ENCODE measurements around the gene NAB2.

The NAB2 gene

DNA sequence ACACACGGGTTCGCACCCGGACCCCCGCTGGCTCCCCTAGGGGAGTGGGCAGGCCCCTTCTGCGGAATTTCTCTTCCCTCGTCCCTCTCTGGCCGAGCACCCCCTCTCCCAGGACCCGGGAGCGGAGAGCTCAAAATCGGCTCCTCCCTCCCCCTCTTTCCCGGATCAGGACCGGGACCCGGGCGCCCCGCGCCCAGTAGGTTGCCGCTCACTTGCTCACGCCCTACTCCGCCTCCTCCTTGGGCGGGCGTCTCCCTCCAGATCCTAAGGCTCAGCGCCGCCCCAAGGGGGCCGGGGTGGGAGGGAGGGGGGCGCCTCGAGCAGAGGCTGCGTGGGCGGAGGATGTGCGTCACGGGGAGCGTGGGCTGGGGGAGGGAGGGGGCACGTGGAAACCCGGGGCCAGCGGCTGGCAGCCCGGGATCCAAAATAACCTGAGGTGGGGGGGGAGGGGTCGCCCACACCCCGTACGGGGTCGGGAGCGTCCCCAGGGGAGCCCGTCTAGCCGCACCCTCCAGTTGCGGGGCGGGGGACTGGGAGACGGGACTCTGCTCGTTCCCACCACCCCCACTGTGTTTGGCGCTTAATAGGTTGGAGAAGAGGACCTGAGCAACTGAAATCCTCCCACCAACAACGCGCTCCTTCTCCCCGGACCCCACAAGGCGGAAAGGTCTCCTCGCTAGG is 1.8 kb upstream of the NAB2 start:
- ATAC-seq (peak; percentile 57), DNase-seq (peak; percentile 90)
- Mint-ChIP-seq H3K27ac (peak overlapping the region; percentile 98), H3K27me3 (no peaks in the 10 kb centered on the region), H3K4me3 (peak overlapping the region; percentile 98 to 99), H3K4me1 (peaks cover 54% of the 10 kb centered on the region), H3K9me3 (no peaks in the 10 kb centered on the region)

DNA sequence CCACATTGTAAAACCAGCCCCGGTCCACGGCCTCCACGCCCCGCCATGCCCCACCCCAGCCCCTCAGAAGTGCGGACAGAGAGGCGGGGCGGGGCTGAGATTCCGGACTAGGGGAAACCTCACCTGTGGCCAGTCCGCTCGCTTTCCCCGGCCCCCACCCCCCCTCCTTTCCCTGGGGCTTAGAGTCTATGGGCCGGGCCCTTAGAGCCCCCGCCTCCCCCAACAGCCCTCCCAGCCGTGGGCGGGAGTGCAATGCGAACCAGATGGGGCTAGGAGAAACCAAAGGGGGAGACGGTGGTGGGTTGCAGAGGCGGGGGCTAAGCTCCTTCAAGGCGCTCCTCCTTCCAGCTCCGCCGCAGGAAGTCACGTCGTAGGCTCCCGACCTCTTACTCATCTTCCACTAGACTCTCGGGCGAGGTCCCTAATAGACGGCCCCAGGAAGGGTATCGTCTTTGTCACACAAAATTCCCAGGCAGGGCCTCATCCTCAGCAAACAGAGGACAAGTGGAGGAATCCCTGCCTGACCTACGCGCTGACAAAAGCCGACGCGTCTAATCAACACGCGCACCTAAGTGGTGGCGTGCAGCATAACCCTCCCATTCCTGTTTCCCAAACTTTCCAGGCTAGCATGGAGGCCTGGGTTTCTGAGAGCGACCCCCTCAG is 1.1 kb upstream of the NAB2 start:
- peak; percentile 90 to 92 for DNase-seq
- no peaks in the 10 kb centered on the region for H3K9me3 Mint-ChIP-seq
- no peaks in the 10 kb centered on the region for H3K27me3 Mint-ChIP-seq
- peak overlapping the region; percentile 98 to 99 for H3K4me3 Mint-ChIP-seq
- peak overlapping the region; percentile 97 to 98 for H3K27ac Mint-ChIP-seq
- H3K4me1 Mint-ChIP-seq = peaks cover 60% of the 10 kb centered on the region
- peak; percentile 68 for ATAC-seq

DNA sequence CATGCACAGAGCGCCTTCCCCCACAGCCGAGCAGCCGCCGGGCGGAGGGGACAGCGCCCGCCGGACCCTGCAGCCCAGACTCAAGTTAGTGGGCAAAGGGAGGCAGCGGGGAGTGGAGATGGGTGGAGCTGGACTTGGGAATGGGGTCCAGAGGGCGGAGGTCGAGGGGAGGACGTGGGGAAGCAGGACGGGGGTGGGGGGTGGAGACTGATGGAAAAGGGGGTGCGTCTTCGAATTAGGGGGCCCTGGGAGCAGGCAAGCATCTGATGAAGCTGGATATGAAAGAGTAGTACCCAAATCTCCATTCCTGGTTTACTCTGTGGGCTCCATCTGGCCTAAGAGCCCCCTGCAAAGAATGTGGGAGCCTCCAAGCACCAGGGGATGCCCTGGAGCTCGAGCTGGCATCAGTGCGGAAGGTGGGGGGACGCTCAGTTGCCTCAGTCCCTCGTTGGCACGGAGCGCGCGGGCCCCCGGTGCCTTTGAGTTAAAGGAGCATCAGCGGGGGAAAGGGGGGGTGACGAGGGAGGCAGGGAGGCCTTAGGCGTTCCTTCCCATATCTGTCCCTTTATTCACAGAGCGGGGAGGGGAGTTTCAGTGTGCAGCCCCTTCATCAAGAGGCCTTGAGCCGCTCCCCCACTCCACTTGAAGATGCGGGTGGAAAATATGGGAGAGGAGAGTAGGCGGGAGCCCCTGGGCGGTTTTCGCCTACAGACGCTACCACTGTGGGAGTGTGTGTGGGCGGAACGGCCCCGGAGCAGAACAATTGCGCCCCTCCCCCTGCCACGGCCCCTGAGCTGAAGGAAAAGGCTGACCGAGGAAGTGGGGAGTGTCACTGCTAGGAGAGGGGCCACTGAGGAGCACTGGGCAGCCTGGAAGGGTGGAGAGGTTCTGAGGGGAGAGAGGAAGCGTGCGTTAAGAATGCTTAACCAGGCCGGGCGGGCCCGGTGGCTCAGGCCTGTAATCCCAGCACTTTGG is 644 bp downstream of the NAB2 start:
- DNase-seq (peak; percentile 47 to 56), ATAC-seq (no peak)
- peak overlapping the region; percentile 92 to 94 for H3K27ac Mint-ChIP-seq
- peak overlapping the region; percentile 95 to 99 for H3K4me3 Mint-ChIP-seq
- H3K9me3 Mint-ChIP-seq = no peaks in the 10 kb centered on the region
- H3K27me3 Mint-ChIP-seq = no peaks in the 10 kb centered on the region
- peaks cover 72% of the 10 kb centered on the region for H3K4me1 Mint-ChIP-seq

DNA sequence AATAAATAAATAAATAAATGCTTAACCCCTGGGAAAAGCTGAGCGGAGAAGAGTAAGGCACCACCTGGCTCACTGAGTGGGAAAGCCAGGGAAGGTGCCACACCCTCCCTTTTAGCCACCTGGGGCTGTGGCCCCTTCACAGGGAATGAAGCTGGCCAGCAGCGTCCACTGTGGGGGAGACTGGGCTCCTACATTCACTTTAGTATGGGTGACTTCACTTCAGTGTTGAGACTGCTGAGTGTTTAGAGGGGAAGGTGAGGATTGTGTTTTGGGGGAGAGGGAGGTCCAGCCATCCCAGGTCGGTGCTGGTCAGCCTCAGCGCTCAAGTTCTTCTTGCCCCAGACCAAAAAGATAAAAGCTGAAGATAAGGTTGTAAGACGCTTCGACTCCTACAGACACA is 1.6 kb downstream of the NAB2 start:
- Mint-ChIP-seq H3K27me3 (no peaks in the 10 kb centered on the region), H3K4me3 (peak overlapping the region; percentile 68 to 93), H3K27ac (no peak overlapping the region), H3K4me1 (peaks cover 72% of the 10 kb centered on the region), H3K9me3 (no peaks in the 10 kb centered on the region)
- ATAC-seq = no peak
- no peak for DNase-seq

DNA sequence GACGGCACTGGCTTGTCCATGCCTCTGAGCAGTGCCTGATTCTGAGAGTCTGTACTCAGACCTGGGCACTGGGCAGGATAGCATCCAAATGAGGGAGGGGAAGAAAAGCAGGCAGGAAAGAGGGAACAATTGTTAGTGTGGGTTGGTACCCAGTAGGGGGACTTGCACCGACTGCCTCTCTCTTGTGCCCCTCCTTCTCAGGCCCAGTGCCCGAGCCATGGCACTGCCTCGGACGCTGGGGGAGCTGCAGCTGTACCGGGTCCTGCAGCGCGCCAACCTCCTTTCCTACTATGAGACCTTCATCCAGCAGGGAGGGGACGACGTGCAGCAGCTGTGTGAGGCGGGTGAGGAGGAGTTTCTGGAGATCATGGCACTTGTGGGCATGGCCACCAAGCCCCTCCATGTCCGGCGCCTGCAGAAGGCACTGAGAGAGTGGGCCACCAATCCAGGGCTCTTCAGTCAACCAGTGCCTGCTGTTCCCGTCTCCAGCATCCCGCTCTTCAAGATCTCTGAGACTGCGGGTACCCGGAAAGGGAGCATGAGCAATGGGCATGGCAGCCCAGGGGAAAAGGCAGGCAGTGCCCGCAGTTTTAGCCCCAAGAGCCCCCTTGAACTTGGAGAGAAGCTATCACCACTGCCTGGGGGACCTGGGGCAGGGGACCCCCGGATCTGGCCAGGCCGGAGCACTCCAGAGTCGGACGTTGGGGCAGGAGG is 2.2 kb downstream of the NAB2 start:
- no peaks in the 10 kb centered on the region for H3K27me3 Mint-ChIP-seq
- no peaks in the 10 kb centered on the region for H3K9me3 Mint-ChIP-seq
- H3K27ac Mint-ChIP-seq = no peak overlapping the region
- H3K4me1 Mint-ChIP-seq = peaks cover 72% of the 10 kb centered on the region
- DNase-seq = no peak
- ATAC-seq = no peak
- peak overlapping the region; percentile 68 to 93 for H3K4me3 Mint-ChIP-seq

DNA sequence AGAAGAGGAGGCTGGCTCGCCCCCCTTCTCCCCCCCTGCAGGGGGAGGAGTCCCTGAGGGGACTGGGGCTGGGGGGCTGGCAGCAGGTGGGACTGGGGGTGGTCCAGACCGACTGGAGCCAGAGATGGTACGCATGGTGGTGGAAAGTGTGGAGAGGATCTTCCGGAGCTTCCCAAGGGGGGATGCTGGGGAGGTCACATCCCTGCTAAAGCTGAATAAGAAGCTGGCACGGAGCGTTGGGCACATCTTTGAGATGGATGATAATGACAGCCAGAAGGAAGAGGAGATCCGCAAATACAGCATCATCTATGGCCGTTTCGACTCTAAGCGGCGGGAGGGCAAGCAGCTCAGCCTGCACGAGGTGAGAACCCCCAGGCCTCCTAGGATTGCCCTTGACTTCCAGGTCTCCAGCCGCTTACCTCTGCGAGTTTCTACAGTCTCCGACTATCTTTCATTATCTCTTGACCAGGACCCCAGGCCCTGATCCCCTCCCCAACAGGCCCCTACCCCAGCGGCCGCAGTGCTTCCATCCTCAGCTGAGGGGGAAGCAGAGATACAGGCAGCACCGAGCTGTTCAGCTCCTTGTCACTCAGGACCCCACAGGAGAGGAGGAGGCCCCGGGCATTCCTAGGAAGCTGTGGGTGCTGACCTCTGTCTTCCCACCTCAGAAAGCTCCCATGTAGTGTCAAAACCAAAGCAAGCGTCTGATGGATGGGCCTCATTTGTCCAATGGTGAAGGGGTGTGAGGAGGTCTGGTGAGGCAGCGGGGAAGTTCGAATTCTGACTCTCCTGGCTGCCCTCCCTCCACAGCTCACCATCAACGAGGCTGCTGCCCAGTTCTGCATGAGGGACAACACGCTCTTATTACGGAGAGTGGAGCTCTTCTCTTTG is 3.0 kb downstream of the NAB2 start:
- DNase-seq = no peak
- no peaks in the 10 kb centered on the region for H3K9me3 Mint-ChIP-seq
- H3K4me1 Mint-ChIP-seq = peaks cover 73% of the 10 kb centered on the region
- peak overlapping the region; percentile 89 to 93 for H3K4me3 Mint-ChIP-seq
- H3K27me3 Mint-ChIP-seq = no peaks in the 10 kb centered on the region
- peak overlapping the region; percentile 67 to 69 for H3K27ac Mint-ChIP-seq
- no peak for ATAC-seq

DNA sequence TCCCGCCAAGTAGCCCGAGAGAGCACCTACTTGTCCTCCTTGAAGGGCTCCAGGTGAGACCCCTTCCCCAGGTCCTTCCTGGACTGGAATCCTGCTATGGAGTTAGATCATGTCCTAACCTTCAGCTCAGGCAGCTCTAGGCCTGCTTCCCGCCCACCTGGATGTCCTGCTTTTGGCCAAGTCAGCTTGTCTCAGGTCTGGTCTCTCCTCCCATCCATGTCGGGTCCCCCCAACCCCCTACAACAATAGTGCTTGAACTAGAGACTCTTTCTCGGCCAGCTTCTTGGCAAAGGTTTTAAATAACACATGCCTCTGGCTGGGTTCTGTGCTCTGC is 3.6 kb downstream of the NAB2 start:
- H3K9me3 Mint-ChIP-seq = no peaks in the 10 kb centered on the region
- H3K4me3 Mint-ChIP-seq = peak overlapping the region; percentile 89 to 93
- ATAC-seq (no peak), DNase-seq (no peak)
- peaks cover 76% of the 10 kb centered on the region for H3K4me1 Mint-ChIP-seq
- H3K27ac Mint-ChIP-seq = peak overlapping the region; percentile 37 to 84
- no peaks in the 10 kb centered on the region for H3K27me3 Mint-ChIP-seq

DNA sequence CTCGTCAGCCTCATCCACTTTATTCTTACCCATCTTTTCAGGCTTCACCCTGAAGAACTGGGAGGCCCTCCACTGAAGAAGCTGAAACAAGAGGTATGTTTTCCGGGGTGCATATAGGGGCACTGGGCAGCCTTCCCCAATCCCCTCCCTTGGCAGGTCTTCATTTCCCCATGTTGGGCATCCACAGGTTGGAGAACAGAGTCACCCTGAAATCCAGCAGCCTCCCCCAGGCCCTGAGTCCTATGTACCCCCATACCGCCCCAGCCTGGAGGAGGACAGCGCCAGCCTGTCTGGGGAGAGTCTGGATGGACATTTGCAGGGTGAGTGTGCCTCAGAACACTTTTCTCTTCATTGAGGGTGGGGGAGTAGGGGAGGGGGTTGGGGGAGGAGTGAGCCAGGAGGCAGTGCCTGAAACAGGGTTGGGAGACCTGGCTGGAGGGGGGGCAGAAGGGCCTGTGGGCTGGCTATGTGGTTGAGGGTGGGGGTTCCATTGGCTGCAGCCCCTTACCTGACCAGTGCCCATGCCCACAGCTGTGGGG is 4.0 kb downstream of the NAB2 start:
- ATAC-seq (no peak), DNase-seq (no peak)
- H3K9me3 Mint-ChIP-seq = no peaks in the 10 kb centered on the region
- H3K27ac Mint-ChIP-seq = peak overlapping the region; percentile 37 to 84
- H3K4me3 Mint-ChIP-seq = peak overlapping the region; percentile 89 to 93
- peaks cover 76% of the 10 kb centered on the region for H3K4me1 Mint-ChIP-seq
- no peaks in the 10 kb centered on the region for H3K27me3 Mint-ChIP-seq

DNA sequence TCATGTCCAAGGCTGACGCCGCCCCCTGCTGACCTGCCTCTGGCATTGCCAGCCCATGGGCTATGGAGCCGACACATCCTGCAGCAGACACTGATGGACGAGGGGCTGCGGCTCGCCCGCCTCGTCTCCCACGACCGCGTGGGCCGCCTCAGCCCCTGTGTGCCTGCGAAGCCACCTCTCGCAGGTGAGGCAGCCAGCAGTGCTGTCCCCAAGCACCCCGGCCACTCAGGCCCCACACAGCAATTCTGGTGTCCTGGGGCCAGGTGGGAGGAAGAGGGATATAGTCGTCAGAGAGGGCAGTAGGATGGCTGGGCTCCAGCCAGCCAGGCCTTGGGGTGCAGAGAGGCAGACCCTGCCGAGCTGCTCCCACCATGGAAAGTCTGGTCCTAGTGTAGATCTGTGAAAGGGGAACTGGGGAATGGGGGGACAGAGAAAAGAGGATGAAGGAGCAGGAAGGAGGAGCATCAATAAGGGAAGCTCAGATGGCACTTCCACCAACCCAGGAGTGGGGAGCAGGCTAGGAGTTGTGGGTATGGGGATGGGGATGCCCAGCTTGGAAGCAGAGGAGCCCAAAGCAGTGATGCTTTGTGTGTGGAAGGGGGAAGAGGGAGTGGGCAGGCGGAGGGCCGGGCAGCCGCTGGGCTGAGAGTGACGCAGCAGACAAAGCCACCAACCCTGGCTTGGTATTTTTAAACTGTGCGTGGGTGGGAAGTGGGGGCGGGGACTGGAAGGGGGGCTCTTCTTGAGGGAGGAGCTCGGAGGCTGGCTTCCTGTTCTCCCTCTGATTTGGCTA is 4.7 kb downstream of the NAB2 start:
- Mint-ChIP-seq H3K4me3 (peak overlapping the region; percentile 89 to 93), H3K27me3 (no peaks in the 10 kb centered on the region), H3K4me1 (peaks cover 82% of the 10 kb centered on the region), H3K9me3 (no peaks in the 10 kb centered on the region), H3K27ac (peak overlapping the region; percentile 94 to 95)
- DNase-seq = peak; percentile 67 to 72
- ATAC-seq = peak; percentile 56

DNA sequence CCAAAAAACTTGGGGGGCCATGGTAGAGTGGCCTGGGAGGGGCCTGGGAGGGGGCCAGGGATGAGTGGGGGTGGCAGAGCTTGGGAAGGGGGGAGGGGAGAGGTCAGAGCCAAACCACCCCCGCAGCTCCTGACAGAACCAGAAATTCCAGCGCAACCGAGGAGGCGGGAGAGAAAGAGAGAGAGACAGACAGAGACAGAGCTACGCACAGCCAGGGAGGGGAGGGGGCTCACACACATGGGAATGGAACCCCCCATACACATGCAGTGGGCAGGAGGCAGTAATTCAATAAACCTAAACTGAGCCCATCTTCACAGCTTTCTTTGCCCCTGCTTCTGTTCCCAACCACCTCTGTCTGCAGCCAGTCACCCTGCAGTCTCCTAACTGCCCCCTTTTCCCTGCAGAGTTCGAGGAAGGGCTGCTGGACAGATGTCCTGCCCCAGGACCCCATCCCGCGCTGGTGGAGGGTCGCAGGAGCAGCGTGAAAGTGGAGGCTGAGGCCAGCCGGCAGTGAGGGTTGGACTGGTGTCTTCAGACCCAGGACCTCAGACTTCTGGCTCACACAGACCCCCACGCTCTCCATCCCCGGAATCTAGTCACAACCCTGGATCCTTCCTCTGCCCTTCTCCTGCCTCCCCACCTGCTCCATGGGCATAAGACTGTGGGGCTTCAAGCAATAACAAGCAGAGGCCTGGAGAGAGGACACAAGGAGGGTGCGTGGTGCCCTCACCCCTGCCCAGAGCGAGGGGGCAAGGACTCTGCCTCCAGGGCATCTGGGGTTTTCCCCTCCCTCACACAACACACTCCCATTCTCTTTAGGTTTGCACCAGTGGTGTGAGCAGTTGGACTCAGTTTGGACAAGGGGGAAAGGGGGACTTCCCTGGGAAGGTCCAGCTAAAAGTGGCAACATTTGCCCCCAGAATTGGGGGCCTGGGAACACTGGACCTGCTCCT is 5.6 kb downstream of the NAB2 start:
- no peak for ATAC-seq
- no peaks in the 10 kb centered on the region for H3K9me3 Mint-ChIP-seq
- peak overlapping the region; percentile 89 to 93 for H3K4me3 Mint-ChIP-seq
- H3K27ac Mint-ChIP-seq = peak overlapping the region; percentile 86 to 89
- peaks cover 90% of the 10 kb centered on the region for H3K4me1 Mint-ChIP-seq
- H3K27me3 Mint-ChIP-seq = no peaks in the 10 kb centered on the region
- DNase-seq = no peak

DNA sequence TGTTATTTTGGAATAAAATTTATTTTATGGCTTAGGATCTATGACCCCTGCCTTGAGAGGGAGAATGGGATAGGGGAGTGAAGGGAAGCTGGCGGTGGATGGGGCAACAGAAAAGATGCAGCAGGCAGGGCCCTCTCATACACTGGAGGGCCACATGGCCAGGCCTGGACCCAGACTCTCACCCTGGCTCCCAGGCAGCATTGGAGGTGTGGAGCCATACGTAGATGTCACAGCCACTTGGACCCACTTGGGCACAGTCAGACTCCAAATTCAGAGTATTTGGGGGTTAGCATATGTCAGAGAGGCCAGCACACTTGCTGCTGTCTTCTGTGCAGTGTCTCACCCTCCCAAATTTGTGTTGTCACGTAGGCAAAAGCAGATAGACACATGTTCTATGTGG is 6.5 kb downstream of the NAB2 start:
- ATAC-seq (no peak), DNase-seq (no peak)
- no peaks in the 10 kb centered on the region for H3K27me3 Mint-ChIP-seq
- peak overlapping the region in 1 of 2 donors; percentile 19 for H3K4me3 Mint-ChIP-seq
- no peaks in the 10 kb centered on the region for H3K9me3 Mint-ChIP-seq
- H3K27ac Mint-ChIP-seq = peak overlapping the region; percentile 67 to 94
- H3K4me1 Mint-ChIP-seq = peaks cover 91% of the 10 kb centered on the region

DNA sequence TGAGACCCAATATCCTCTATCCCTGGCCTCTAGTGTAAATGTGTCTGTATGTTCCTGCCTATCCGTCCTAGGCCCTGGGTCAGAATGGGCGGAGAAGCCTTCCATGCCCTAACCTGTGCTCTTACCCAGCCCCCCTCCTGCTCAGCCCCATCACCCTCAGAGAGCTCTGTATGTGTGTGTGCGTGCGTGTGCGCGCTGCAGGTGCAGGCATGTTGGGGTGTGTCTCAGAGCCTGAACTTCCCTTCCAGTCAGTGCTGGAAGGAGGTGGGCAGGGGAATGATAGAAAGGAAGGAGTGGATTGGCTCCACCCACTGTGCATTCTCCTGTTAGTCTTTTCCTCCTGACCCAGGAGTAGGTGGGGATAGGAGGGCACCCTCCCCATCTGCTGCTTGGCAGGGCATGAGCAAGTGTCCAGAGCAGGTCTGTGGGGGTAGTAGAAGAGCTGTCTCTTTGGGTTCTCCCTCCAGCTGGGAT is 7.2 kb downstream of the NAB2 start:
- H3K27me3 Mint-ChIP-seq = no peaks in the 10 kb centered on the region
- peaks cover 91% of the 10 kb centered on the region for H3K4me1 Mint-ChIP-seq
- no peak overlapping the region for H3K4me3 Mint-ChIP-seq
- ATAC-seq = no peak
- H3K9me3 Mint-ChIP-seq = no peaks in the 10 kb centered on the region
- H3K27ac Mint-ChIP-seq = peak overlapping the region; percentile 81 to 94
- DNase-seq = no peak

Measured in stimulated activated naive CD8-positive, alpha-beta T cell treated with anti-CD3 and anti-CD28 coated beads, Interleukin-15, amount 100 ng/mL, for 72 hours (primary cell).